HepG2 (cell line): ENCODE data around the gene EFNA2. TPM values are rescaled to one million over a fixed set of nuclear protein-coding genes. Genes with fewer than 3 reads are reported as not detected.

Experiments used
- FOXA1 ChIP-seq, 2 experiments: fragments of 450-650 bp in 1 of 2; sonication (generic) in 1 of 2; formaldehyde crosslinking in 1 of 2; IDR thresholded peaks; 2 replicates each; pipeline versions ENCODE4 v1.4.0 to v1.6.1; 2016 to 2020; ENCODE audit warnings: missing genetic modification reagents in 1 of 2
- HOXA3 ChIP-seq: sonication (generic); formaldehyde crosslinking; IDR thresholded peaks from 2 replicates; pipeline ENCODE4 v1.5.0; 2020; ENCODE audit warnings: missing genetic modification reagents
- SP4 ChIP-seq: sonication (generic); formaldehyde crosslinking; IDR thresholded peaks from 2 replicates; pipeline ENCODE4 v1.8.1; 2023; ENCODE audit warnings: mild to moderate bottlenecking, missing genetic modification reagents
- ZFY ChIP-seq: sonication (generic); formaldehyde crosslinking; IDR thresholded peaks from 2 replicates; pipeline ENCODE4 v1.4.0; 2020; ENCODE audit warnings: missing genetic modification reagents
- ZNF556 ChIP-seq: sonication (generic); formaldehyde crosslinking; IDR thresholded peaks from 2 replicates; pipeline ENCODE4 v1.4.0; 2020; ENCODE audit warnings: mild to moderate bottlenecking, missing genetic modification reagents, borderline replicate concordance
- ZNF563 ChIP-seq: sonication (generic); formaldehyde crosslinking; IDR thresholded peaks from 2 replicates; pipeline ENCODE4 v1.8.0; 2022; ENCODE audit warnings: mild to moderate bottlenecking, moderate library complexity, missing genetic modification reagents
- ZNF629 ChIP-seq: sonication (generic); formaldehyde crosslinking; conservative IDR thresholded peaks from 2 replicates; pipeline ENCODE4 v1.5.0; 2020; ENCODE audit warnings: missing genetic modification reagents
- ZSCAN12 ChIP-seq: sonication (generic); formaldehyde crosslinking; IDR thresholded peaks from 2 replicates; pipeline ENCODE4 v1.9.0; 2021; ENCODE audit warnings: mild to moderate bottlenecking, missing genetic modification reagents
- polyA plus RNA-seq, 8 experiments: library from polyadenylated mRNA; depleted of rRNA in 3 of 8; stranded (reverse) in 7 of 8; unstranded in 1 of 8; fragments of >200 nt; fragmentation: Illumina TruSeq in 4 of 8; extraction: Trizol in 4 of 8; gene quantifications; 2 replicates each; pipeline versions ENCODE4 v1.2.1 to v1.2.3, GENCODE V29; 2011 to 2016; ENCODE audit warnings: low read depth in 4 of 8, missing spikeins in 1 of 8, mixed read lengths in 1 of 8; ENCODE audit not compliant: insufficient read depth in 1 of 8
- total RNA-seq, 5 experiments: library from RNA; depleted of rRNA; stranded (reverse); fragments of >200 nt; fragmentation: Illumina TruSeq; extraction: Trizol; gene quantifications; 2 replicates each; pipeline ENCODE4 v1.2.3, GENCODE V29; 2016; ENCODE audit warnings: low read depth in 1 of 5
- TF ChIP-seq, protein P1 (sequence below): IDR thresholded peaks from 2 replicates; pipeline ENCODE4 v1.6.1; 2016; ENCODE audit warnings: low read depth, control low read depth
- TF ChIP-seq, protein P2 (sequence below), 2 experiments: sonication (generic) in 1 of 2; formaldehyde crosslinking in 1 of 2; IDR thresholded peaks; 2 replicates each; pipeline versions ENCODE4 v1.6.1 to v1.9.0; 2014 to 2022; ENCODE audit warnings: antibody characterized with exemption in 1 of 2, borderline replicate concordance in 1 of 2, inconsistent platforms in 1 of 2, low read depth in 1 of 2, missing genetic modification reagents in 1 of 2
- TF ChIP-seq, protein P3 (sequence below): sonication (generic); formaldehyde crosslinking; IDR thresholded peaks from 2 replicates; pipeline ENCODE4 v1.4.0; 2020; ENCODE audit warnings: missing genetic modification reagents

The EFNA2 gene
- total and polyA plus RNA-seq, 2 of the 13 experiments (the other 11 are each of a cell fraction or from before 2014, with no cell fraction given), result 6.0 to 9.9 TPM

DNA sequence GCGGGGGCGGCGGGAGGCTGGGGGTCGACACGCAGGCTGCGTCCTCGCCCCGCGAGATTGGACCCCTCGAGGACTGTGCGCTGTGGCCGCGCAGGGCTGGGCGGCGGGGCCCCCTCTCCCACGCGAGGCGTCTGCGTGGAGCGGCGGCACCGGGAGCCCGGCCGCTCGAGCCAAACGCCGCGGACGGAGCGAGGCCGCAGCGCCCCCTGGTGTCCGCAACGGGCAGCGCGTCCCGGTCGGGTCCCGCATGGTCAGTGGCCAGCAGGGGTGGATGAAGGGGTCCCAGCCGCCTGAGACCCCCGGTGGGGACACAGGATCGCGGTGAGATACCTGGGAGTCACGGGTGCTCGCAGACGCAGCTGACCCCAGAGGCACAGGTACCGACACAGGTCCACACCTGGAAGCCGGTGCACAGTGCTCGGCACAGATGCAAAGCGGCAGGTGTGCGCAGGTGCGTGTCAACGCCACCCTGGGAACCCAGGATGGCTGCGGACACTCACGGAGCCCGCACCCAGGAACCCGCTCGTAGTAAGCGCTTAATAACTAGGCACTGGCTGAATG lies 18.7 kb upstream of the EFNA2 start (continued):
- TF ChIP-seq ZNF629 (0 out of 2 replicates have a peak, but pooled peaks have one; percentile 2), ZFY (CRISPR knock-in tag) (peak; percentile 55), ZNF563 (CRISPR knock-in tag) (0 out of 2 replicates have a peak, but pooled peaks have one; percentile 23), SP4 (CRISPR knock-in tag) (0 out of 2 replicates have a peak, but pooled peaks have one; percentile 0), ZNF556 (0 out of 2 replicates have a peak, but pooled peaks have one; percentile 35), FOXA1 (IDR thresholded peaks at IDR 0.05) (no peak), FOXA1 (CRISPR knock-in tag; IDR thresholded peaks at IDR 0.05) (no peak), ZSCAN12 (CRISPR knock-in tag) (no peak), HOXA3 (CRISPR knock-in tag) (peak; percentile 44)
- TF ChIP-seq, protein P1, sequence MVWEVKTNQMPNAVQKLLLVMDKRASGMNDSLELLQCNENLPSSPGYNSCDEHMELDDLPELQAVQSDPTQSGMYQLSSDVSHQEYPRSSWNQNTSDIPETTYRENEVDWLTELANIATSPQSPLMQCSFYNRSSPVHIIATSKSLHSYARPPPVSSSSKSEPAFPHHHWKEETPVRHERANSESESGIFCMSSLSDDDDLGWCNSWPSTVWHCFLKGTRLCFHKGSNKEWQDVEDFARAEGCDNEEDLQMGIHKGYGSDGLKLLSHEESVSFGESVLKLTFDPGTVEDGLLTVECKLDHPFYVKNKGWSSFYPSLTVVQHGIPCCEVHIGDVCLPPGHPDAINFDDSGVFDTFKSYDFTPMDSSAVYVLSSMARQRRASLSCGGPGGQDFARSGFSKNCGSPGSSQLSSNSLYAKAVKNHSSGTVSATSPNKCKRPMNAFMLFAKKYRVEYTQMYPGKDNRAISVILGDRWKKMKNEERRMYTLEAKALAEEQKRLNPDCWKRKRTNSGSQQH, result 0 out of 2 replicates have a peak, but pooled peaks have one; percentile 23
- TF ChIP-seq, protein P2, sequence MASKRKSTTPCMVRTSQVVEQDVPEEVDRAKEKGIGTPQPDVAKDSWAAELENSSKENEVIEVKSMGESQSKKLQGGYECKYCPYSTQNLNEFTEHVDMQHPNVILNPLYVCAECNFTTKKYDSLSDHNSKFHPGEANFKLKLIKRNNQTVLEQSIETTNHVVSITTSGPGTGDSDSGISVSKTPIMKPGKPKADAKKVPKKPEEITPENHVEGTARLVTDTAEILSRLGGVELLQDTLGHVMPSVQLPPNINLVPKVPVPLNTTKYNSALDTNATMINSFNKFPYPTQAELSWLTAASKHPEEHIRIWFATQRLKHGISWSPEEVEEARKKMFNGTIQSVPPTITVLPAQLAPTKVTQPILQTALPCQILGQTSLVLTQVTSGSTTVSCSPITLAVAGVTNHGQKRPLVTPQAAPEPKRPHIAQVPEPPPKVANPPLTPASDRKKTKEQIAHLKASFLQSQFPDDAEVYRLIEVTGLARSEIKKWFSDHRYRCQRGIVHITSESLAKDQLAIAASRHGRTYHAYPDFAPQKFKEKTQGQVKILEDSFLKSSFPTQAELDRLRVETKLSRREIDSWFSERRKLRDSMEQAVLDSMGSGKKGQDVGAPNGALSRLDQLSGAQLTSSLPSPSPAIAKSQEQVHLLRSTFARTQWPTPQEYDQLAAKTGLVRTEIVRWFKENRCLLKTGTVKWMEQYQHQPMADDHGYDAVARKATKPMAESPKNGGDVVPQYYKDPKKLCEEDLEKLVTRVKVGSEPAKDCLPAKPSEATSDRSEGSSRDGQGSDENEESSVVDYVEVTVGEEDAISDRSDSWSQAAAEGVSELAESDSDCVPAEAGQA (IDR thresholded peaks at IDR 0.05; ENCODE audit: low read depth), result no peak
- TF ChIP-seq, protein P2 (CRISPR knock-in tag; IDR thresholded peaks at IDR 0.05; ENCODE audit: borderline replicate concordance), result 0 out of 2 replicates have a peak, but pooled peaks have one; percentile 16
- TF ChIP-seq, protein P3, sequence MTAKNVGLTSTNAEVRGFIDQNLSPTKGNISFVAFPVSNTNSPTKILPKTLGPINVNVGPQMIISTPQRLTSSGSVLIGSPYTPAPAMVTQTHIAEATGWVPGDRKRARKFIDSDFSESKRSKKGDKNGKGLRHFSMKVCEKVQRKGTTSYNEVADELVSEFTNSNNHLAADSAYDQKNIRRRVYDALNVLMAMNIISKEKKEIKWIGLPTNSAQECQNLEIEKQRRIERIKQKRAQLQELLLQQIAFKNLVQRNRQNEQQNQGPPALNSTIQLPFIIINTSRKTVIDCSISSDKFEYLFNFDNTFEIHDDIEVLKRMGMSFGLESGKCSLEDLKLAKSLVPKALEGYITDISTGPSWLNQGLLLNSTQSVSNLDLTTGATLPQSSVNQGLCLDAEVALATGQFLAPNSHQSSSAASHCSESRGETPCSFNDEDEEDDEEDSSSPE (CRISPR knock-in tag), result peak; percentile 33; the same call in 1 of the 2 replicates
- TF ChIP-seq, all 625 proteins: peak for 91
